MCF 10A (cell line): ENCODE measurements around the gene PDIA5. TPM values are rescaled to one million over a fixed set of nuclear protein-coding genes. Genes with fewer than 3 reads are reported as not detected.

Experiments
- BruUV-seq: library from RNA; stranded (reverse); fragments of 400-500 nt; replicated peaks from 2 replicates; lab custom pipeline; 2021; lab: Mats Ljungman, UMichigan
- CTCF ChIA-PET: fragments of 300-600 bp; sonication (Branson Sonifier 250); formaldehyde crosslinking; extraction: SDS; loops from one replicate; lab custom pipeline; 2021; ENCODE audit warnings: antibody characterized with exemption, inconsistent platforms; lab: Yijun Ruan, JAX
- POLR2A ChIA-PET: fragments of 300-600, 350-650 bp; sonication (Branson Sonifier 250); formaldehyde crosslinking; extraction: SDS; loops from one replicate; lab custom pipeline; 2020; ENCODE audit warnings: antibody characterized with exemption, inconsistent platforms; lab: Yijun Ruan, JAX
- DNase-seq: peaks from one replicate; pipeline ENCODE4 v3.0.0-alpha.2; 2018; ENCODE audit not compliant: unreplicated experiment
- H3K27ac Mint-ChIP-seq: one replicate; pipeline ENCODE4 v1.8.0; 2022; ENCODE audit warnings: mild to moderate bottlenecking, low read depth, mixed read lengths; ENCODE audit not compliant: unreplicated experiment
- H3K27me3 Mint-ChIP-seq: one replicate; pipeline ENCODE4 v1.8.0; 2022; ENCODE audit warnings: mixed read lengths; ENCODE audit not compliant: insufficient read depth, unreplicated experiment
- H3K36me3 Mint-ChIP-seq: one replicate; pipeline ENCODE4 v1.8.0; 2022; ENCODE audit warnings: mild to moderate bottlenecking, moderate library complexity, mixed read lengths; ENCODE audit not compliant: insufficient read depth, unreplicated experiment
- H3K4me1 Mint-ChIP-seq: one replicate; pipeline ENCODE4 v1.8.0; 2022; ENCODE audit warnings: mixed read lengths; ENCODE audit not compliant: insufficient read depth, unreplicated experiment
- H3K4me3 Mint-ChIP-seq: one replicate; pipeline ENCODE4 v1.8.0; 2022; ENCODE audit warnings: mild to moderate bottlenecking, moderate library complexity, mixed read lengths; ENCODE audit not compliant: unreplicated experiment
- H3K9me3 Mint-ChIP-seq: one replicate; pipeline ENCODE4 v1.8.0; 2022; ENCODE audit warnings: mixed read lengths; ENCODE audit not compliant: unreplicated experiment
- intact Hi-C: fragments of 100-400 bp; cut with micrococcal nuclease; formaldehyde crosslinking; loops from 2 replicates; pipeline ENCODE4 v1.14.1; 2022
- total RNA-seq: library from RNA; stranded (reverse); gene quantifications from 2 replicates; pipeline ENCODE4 v1.2.3, GENCODE V29; 2022
- TF ChIP-seq, protein P1 (sequence below): fragments of 200-600 bp; IDR thresholded peaks from one replicate; pipeline ENCODE4 v1.8.0; 2022; ENCODE audit warnings: antibody characterized with exemption, mild to moderate bottlenecking; ENCODE audit not compliant: unreplicated experiment

The PDIA5 gene
- total RNA-seq, 1 experiment from 2014 or later: 47.7 TPM

DNA sequence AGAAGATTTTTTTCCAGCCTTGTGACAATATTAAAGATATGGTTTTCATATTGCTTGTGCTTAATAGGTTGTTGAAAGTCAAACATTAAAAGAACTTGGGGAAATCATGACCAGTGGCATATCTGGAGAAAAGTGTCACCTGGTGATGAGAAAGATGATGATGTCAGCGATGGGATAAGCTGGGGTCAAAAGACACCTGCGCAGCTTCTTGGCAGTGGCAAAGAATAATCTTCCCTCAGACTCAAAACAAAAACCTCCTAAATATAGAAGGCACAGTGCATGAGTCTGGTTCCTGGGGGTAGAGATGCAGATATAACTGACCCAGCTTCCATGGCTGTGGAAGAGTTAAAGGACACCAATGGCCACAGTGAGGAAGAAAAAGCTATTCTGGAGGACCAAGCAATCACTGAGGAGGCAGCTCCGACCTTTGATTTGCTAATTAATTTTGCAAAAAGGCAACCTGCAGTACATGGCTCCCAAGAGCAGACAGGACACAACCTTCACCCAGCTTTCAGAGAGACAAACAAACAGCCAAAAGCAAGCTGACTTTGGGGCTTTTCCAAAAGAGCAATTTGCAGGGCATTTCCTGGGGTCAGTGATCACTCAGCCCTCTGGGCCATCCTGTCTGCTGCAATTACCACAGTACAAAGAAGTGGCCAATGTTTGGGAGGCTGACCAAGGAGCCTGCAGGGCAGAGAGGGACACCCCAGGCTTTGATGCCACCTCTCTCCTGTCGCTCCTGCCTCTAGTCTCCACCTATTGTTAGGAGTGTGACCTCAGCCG, 21.7 kb upstream of the PDIA5 start:
- intact Hi-C loops: no loop called here
- no TSS peak for BruUV-seq
- H3K27me3 Mint-ChIP-seq: peaks cover 26% of the 10 kb centered on the region
- H3K4me1 Mint-ChIP-seq: no peaks in the 10 kb centered on the region
- no peak for DNase-seq
- CTCF ChIA-PET: interaction anchor here (0.6 to 1.1 kb wide), 4 partner anchors 10 to 187 kb away, joined by 3 read pairs; no protein-coding TSS in a partner anchor
- H3K27ac Mint-ChIP-seq: no peak overlapping the region
- TF ChIP-seq, protein P1, sequence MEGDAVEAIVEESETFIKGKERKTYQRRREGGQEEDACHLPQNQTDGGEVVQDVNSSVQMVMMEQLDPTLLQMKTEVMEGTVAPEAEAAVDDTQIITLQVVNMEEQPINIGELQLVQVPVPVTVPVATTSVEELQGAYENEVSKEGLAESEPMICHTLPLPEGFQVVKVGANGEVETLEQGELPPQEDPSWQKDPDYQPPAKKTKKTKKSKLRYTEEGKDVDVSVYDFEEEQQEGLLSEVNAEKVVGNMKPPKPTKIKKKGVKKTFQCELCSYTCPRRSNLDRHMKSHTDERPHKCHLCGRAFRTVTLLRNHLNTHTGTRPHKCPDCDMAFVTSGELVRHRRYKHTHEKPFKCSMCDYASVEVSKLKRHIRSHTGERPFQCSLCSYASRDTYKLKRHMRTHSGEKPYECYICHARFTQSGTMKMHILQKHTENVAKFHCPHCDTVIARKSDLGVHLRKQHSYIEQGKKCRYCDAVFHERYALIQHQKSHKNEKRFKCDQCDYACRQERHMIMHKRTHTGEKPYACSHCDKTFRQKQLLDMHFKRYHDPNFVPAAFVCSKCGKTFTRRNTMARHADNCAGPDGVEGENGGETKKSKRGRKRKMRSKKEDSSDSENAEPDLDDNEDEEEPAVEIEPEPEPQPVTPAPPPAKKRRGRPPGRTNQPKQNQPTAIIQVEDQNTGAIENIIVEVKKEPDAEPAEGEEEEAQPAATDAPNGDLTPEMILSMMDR: no peak
- no peaks in the 10 kb centered on the region for H3K9me3 Mint-ChIP-seq
- H3K36me3 Mint-ChIP-seq: no peaks in the 10 kb centered on the region
- POLR2A ChIA-PET: no interaction called here
- H3K4me3 Mint-ChIP-seq: no peak overlapping the region

DNA sequence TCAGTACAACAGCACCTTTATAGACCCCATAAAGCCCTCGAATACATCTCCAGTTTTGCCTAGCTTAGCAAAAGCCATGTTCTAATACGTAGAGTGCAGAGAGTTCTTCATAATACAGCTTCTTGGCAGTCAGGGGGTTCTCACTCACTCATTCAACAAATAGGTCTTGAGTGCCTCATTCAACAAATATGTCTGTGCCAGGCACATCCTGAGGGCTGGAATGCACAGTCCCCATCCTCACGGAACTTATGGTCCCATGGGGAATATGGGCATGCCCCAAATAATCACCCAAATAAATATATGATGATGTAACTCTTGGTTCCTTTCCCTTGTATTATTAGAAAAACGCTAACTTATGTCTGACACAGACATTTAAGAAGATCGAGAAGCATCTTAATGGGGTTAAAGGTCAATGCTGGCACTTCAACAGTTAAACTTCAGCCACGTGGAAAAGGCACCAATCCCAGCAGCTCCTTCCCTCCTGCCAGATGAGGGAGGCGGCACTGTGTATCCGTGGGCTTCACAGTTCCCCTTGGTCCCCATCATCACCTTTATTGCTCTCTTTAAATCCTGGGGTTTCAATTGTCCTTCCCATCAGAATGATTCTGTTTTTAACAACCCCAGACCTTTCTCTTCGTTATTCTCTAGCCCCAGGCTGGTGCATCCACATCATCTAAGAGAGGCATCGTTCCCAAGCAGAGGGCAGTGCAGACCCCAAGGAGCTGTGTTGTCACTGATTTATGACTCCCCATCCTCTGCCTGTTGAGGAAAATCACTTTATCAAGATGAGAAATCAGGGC, 20.4 kb upstream of the PDIA5 start:
- BruUV-seq: no TSS peak
- Mint-ChIP-seq H3K4me3 (no peak overlapping the region), H3K4me1 (peaks cover 4% of the 10 kb centered on the region), H3K9me3 (no peaks in the 10 kb centered on the region), H3K27ac (no peak overlapping the region), H3K27me3 (peaks cover 13% of the 10 kb centered on the region), H3K36me3 (no peaks in the 10 kb centered on the region)
- no peak for DNase-seq
- intact Hi-C loops: no loop called here
- TF ChIP-seq, protein P1: no peak
- POLR2A ChIA-PET: interaction anchor here (0.6 kb wide), 1 partner anchor 664 kb away, joined by 5 read pairs; the partner anchor contains the start of gene MIX23
- CTCF ChIA-PET: interaction anchor here (0.7 kb wide), 1 partner anchor 17 kb away, joined by 3 read pairs; no protein-coding TSS in a partner anchor

DNA sequence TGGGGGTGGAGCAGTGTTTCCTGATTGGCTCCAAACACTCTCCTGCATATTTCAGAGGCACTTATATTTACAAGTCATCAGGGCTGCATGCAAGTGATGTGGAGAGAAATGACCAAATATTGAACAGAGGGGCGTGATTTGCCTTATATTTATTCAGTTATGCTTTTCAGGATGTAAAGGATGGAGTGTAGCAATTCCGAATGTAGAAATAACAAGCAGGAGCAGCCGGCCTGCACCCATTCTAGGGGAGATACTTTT, 19.8 kb upstream of the PDIA5 start:
- no peaks in the 10 kb centered on the region for H3K9me3 Mint-ChIP-seq
- intact Hi-C loops: no loop called here
- POLR2A ChIA-PET: no interaction called here
- no peak for DNase-seq
- TF ChIP-seq, protein P1: no peak
- CTCF ChIA-PET: interaction anchor here (0.7 kb wide), 1 partner anchor 17 kb away, joined by 3 read pairs; no protein-coding TSS in a partner anchor
- no peak overlapping the region for H3K27ac Mint-ChIP-seq
- peaks cover 10% of the 10 kb centered on the region for H3K4me1 Mint-ChIP-seq
- H3K27me3 Mint-ChIP-seq: peaks cover 8% of the 10 kb centered on the region
- no peaks in the 10 kb centered on the region for H3K36me3 Mint-ChIP-seq
- H3K4me3 Mint-ChIP-seq: no peak overlapping the region
- BruUV-seq: no TSS peak
